Measurements from ENCODE around the gene USP1.

DNA sequence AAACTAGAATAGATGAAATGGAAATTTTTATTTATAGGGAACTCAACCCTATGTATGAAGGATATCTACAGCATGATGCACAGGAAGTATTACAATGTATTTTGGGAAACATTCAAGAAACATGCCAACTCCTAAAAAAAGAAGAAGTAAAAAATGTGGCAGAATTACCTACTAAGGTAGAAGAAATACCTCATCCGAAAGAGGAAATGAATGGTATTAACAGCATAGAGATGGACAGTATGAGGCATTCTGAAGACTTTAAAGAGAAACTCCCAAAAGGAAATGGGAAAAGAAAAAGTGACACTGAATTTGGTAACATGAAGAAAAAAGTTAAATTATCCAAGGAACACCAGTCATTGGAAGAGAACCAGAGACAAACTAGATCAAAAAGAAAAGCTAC, 7.9 kb downstream of the USP1 start:
- TF ChIP-seq, protein P1, sequence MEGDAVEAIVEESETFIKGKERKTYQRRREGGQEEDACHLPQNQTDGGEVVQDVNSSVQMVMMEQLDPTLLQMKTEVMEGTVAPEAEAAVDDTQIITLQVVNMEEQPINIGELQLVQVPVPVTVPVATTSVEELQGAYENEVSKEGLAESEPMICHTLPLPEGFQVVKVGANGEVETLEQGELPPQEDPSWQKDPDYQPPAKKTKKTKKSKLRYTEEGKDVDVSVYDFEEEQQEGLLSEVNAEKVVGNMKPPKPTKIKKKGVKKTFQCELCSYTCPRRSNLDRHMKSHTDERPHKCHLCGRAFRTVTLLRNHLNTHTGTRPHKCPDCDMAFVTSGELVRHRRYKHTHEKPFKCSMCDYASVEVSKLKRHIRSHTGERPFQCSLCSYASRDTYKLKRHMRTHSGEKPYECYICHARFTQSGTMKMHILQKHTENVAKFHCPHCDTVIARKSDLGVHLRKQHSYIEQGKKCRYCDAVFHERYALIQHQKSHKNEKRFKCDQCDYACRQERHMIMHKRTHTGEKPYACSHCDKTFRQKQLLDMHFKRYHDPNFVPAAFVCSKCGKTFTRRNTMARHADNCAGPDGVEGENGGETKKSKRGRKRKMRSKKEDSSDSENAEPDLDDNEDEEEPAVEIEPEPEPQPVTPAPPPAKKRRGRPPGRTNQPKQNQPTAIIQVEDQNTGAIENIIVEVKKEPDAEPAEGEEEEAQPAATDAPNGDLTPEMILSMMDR (IDR thresholded peaks at IDR 0.05) = no peak
- TF ChIP-seq ZFX (IDR thresholded peaks at IDR 0.05; ENCODE audit: borderline replicate concordance) = no peak

Data from 22Rv1 (cell line).